Astrocyte (in vitro differentiated cells and primary cell): Measurements from ENCODE around the gene ZNF780B.

Source experiments
- CTCF ChIP-seq: IDR thresholded peaks from 2 replicates; pipeline ENCODE4 v1.5.1; 2011; ENCODE audit warnings: low read depth, mild to moderate bottlenecking, inconsistent platforms, low read length, moderate library complexity; ENCODE audit not compliant: insufficient read depth
- EZH2 ChIP-seq: IDR thresholded peaks from 2 replicates; pipeline ENCODE4 v1.6.1; 2012; ENCODE audit warnings: mild to moderate bottlenecking, low read length, inconsistent platforms; ENCODE audit not compliant: insufficient read depth

GRCh38 chr19:40059624-40060023 lies 3.6 kb upstream of the ZNF780B start:
- TF ChIP-seq CTCF (no peak), EZH2 (no peak)
